ENCODE results near the gene GRID1. TPM values are rescaled to one million over a fixed set of nuclear protein-coding genes. Genes with fewer than 3 reads are reported as not detected.

Gene GRID1
- total and polyA plus RNA-seq, 11 donors: 0.69 to 3.4 (median 1.6) TPM

DNA sequence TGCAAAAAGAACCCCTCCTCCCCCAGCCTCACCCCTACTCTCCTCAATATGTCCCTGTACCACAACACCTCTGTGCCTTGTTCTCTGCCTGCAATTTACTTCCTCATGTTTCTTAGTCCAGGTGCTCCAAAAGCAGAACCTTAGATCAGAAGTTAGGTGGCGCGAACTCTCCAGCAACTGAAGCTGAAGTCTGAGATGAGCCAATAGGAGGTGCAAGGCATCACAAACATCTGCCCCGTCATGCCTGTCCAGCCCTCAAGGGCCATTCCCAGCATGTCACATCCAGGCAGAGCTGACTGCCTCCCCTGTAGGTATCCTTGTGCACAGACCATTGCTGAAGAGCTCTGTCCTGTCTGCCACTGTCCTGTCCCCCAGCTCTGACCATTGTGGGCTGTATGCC, 508.8 kb downstream of the GRID1 start:
- Histone ChIP-seq H3K4me3 (no peak overlapping the region), H3K4me1 (no peaks in the 10 kb centered on the region), H3K27me3 (no peaks in the 10 kb centered on the region), H3K27ac (no peak overlapping the region), H3K9me3 (no peaks in the 10 kb centered on the region), H3K36me3 (no peaks in the 10 kb centered on the region)
- intact Hi-C loops (cut with DNase I): no loop called here
- ATAC-seq: no peak
- WGBS, 4 donors: 89 to 100% (median 92%) methylated on average over 3 of the region's 3 CpGs
- no peak for DNase-seq
- no peak for TF ChIP-seq POLR2A (IDR thresholded peaks at IDR 0.05)
- TF ChIP-seq, protein P1, sequence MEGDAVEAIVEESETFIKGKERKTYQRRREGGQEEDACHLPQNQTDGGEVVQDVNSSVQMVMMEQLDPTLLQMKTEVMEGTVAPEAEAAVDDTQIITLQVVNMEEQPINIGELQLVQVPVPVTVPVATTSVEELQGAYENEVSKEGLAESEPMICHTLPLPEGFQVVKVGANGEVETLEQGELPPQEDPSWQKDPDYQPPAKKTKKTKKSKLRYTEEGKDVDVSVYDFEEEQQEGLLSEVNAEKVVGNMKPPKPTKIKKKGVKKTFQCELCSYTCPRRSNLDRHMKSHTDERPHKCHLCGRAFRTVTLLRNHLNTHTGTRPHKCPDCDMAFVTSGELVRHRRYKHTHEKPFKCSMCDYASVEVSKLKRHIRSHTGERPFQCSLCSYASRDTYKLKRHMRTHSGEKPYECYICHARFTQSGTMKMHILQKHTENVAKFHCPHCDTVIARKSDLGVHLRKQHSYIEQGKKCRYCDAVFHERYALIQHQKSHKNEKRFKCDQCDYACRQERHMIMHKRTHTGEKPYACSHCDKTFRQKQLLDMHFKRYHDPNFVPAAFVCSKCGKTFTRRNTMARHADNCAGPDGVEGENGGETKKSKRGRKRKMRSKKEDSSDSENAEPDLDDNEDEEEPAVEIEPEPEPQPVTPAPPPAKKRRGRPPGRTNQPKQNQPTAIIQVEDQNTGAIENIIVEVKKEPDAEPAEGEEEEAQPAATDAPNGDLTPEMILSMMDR (IDR thresholded peaks at IDR 0.05): no peak

DNA sequence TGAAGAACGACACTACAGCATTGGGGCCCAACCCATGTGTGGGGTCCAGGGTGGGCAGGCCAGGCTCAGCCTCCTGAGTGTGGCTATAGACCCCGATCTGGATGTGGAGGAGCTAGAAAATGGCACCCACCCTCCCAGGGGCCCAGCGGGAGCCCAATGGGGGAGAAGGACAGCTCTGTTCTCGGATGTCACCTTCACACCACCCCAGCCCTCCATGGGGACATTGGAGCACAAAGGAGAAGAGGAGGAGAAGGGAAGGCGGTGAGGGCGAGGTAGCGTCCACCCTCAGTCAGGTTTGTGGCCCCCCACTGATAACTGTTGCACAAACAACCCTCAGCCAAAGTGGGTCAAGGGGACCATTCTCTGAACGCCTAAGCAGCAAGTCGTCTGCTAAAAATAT, 509.3 kb downstream of the GRID1 start:
- Histone ChIP-seq H3K4me3 (no peak overlapping the region), H3K27ac (no peak overlapping the region), H3K9me3 (no peaks in the 10 kb centered on the region), H3K27me3 (no peaks in the 10 kb centered on the region), H3K4me1 (no peaks in the 10 kb centered on the region), H3K36me3 (no peaks in the 10 kb centered on the region)
- no peak for DNase-seq
- intact Hi-C loops (cut with DNase I): no loop called here
- 78 to 84% (median 80%) methylated on average over 8 to 9 of the region's 9 CpGs for WGBS, 4 donors
- TF ChIP-seq, protein P1 (IDR thresholded peaks at IDR 0.05): no peak
- no peak for TF ChIP-seq POLR2A (IDR thresholded peaks at IDR 0.05)
- ATAC-seq: no peak

DNA sequence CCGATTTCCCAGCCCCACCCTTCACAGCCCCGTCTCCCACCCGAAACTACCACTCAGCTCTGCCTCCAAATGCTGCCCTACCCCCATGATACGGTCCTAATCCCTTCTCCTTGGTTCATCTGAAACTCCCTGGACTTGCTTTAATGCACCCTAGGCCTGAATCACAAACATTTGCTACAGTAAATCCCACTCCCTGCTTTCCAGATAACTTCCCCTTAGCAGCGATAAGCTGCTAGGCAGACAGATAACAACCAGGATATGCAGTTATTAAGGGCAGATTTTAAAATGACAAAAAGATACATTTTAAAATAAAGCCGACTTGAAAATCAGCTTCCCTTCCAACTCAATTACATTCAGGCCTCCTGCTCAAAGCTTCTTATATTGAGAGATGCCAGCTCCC, 514.7 kb downstream of the GRID1 start:
- no peaks in the 10 kb centered on the region for H3K36me3 ChIP-seq
- no peak overlapping the region for H3K27ac ChIP-seq
- no peaks in the 10 kb centered on the region for H3K4me1 ChIP-seq
- intact Hi-C loops (cut with DNase I): no loop called here
- WGBS, 4 donors: 79 to 87% (median 83%) methylated on average over 6 of the region's 6 CpGs
- H3K27me3 ChIP-seq: no peaks in the 10 kb centered on the region
- ATAC-seq (no peak), DNase-seq (no peak)
- TF ChIP-seq POLR2A (IDR thresholded peaks at IDR 0.05): no peak
- TF ChIP-seq, protein P1 (IDR thresholded peaks at IDR 0.05): no peak
- no peak overlapping the region for H3K4me3 ChIP-seq
- peaks cover 0 to 13% (median 0%) of the 10 kb centered on the region in 12 donors for H3K9me3 ChIP-seq

DNA sequence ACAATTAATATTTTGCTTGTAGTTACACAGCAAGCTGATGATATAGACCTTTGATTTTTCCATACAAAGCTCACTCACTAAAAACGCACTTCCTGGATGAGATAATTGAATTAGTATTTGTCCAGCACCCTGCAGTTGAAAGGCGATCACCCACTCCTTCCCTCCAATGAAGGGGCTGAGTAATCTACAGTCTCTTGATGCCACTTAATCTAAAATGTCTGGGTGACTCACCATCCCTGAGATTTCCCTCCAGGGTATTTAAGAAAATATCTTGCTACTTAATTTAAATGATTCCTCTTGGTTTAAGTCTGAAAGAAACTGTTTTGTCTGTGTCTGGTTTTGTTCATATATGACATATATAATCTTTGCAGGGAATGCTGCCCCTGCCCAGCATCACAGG, 515.3 kb downstream of the GRID1 start:
- WGBS, 4 donors: 53 to 79% (median 76%) methylated on average over 2 of the region's 2 CpGs
- Histone ChIP-seq H3K27me3 (no peaks in the 10 kb centered on the region), H3K9me3 (peaks cover 0 to 13% (median 0%) of the 10 kb centered on the region in 12 donors), H3K4me3 (no peak overlapping the region), H3K27ac (no peak overlapping the region), H3K4me1 (no peaks in the 10 kb centered on the region), H3K36me3 (no peaks in the 10 kb centered on the region)
- no peak for ATAC-seq
- TF ChIP-seq POLR2A (IDR thresholded peaks at IDR 0.05): no peak
- TF ChIP-seq, protein P1 (IDR thresholded peaks at IDR 0.05): no peak
- DNase-seq: no peak
- intact Hi-C loops (cut with DNase I): no loop called here
